Mesenchymal stem cell (in vitro differentiated cells and primary cell): ENCODE data around the gene GALNT18.

Experiments
- DNase-seq: peaks from one replicate; pipeline ENCODE4 v3.0.0-alpha.2; 2013
- H2AFZ ChIP-seq: one replicate; pipeline ENCODE4 v1.6.1; 2013; ENCODE audit warnings: low read depth, mild to moderate bottlenecking, control low read depth, inconsistent platforms, low read length, moderate library complexity
- H2AK5ac ChIP-seq: 2 replicates; pipeline ENCODE4 v1.6.1; 2013; ENCODE audit warnings: low read length, moderate library complexity, mild to moderate bottlenecking, inconsistent platforms; ENCODE audit not compliant: severe bottlenecking
- H2BK120ac ChIP-seq: one replicate; pipeline ENCODE4 v1.6.1; 2013; ENCODE audit warnings: low read depth, mild to moderate bottlenecking, inconsistent platforms, low read length, moderate library complexity
- H2BK12ac ChIP-seq, 2 experiments: one replicate each; pipeline ENCODE4 v1.6.1; 2013; ENCODE audit warnings: inconsistent platforms in 2 of 2, low read length in 2 of 2, mild to moderate bottlenecking in 2 of 2, moderate library complexity in 2 of 2, control low read depth in 1 of 2
- H2BK15ac ChIP-seq: one replicate; pipeline ENCODE4 v1.6.1; 2013; ENCODE audit warnings: mild to moderate bottlenecking, low read depth, inconsistent platforms; ENCODE audit not compliant: poor library complexity, severe bottlenecking
- H2BK5ac ChIP-seq: 2 replicates; pipeline ENCODE4 v1.6.1; 2013; ENCODE audit warnings: low read depth, mild to moderate bottlenecking, low read length, control low read depth, inconsistent platforms; ENCODE audit not compliant: poor library complexity, severe bottlenecking
- H3K14ac ChIP-seq, 2 experiments: one replicate each; pipeline ENCODE4 v1.6.1; 2013; ENCODE audit warnings: inconsistent platforms in 2 of 2, low read length in 2 of 2, control low read depth in 1 of 2, mild to moderate bottlenecking in 1 of 2, moderate library complexity in 1 of 2
- H3K18ac ChIP-seq, 2 experiments: one replicate each; pipeline ENCODE4 v1.6.1; 2013; ENCODE audit warnings: inconsistent platforms in 2 of 2, low read length in 2 of 2, control low read depth in 1 of 2, low read depth in 1 of 2, mild to moderate bottlenecking in 1 of 2
- H3K23ac ChIP-seq, 2 experiments: one replicate each; pipeline ENCODE4 v1.6.1; 2013; ENCODE audit warnings: inconsistent platforms in 2 of 2, low read length in 2 of 2, mild to moderate bottlenecking in 2 of 2, moderate library complexity in 2 of 2, control low read depth in 1 of 2
- H3K27ac ChIP-seq: 2 replicates; pipeline ENCODE4 v1.5.1; 2013; ENCODE audit warnings: mild to moderate bottlenecking, moderate library complexity, low read length, control low read depth, inconsistent platforms; ENCODE audit not compliant: poor library complexity, severe bottlenecking
- H3K27me3 ChIP-seq, 2 experiments: 2 replicates each; pipeline versions ENCODE4 v1.6.1 to v1.7.0; 2013; ENCODE audit warnings: low read length in 2 of 2, mild to moderate bottlenecking in 2 of 2, moderate library complexity in 2 of 2, control low read depth in 1 of 2, inconsistent platforms in 1 of 2; ENCODE audit not compliant: control insufficient read depth in 1 of 2, insufficient read depth in 1 of 2
- H3K36me3 ChIP-seq, 2 experiments: 2 replicates each; pipeline versions ENCODE4 v1.6.1 to v1.7.0; 2013; ENCODE audit warnings: low read length in 2 of 2, control low read depth in 1 of 2, inconsistent platforms in 1 of 2, low read depth in 1 of 2, mild to moderate bottlenecking in 1 of 2; ENCODE audit not compliant: insufficient read depth in 2 of 2, control insufficient read depth in 1 of 2
- H3K4ac ChIP-seq, 2 experiments: one replicate each; pipeline ENCODE4 v1.6.1; 2013; ENCODE audit warnings: inconsistent platforms in 2 of 2, low read length in 2 of 2, mild to moderate bottlenecking in 2 of 2, moderate library complexity in 2 of 2, control low read depth in 1 of 2, low read depth in 1 of 2
- H3K4me1 ChIP-seq: 2 replicates; pipeline ENCODE4 v1.6.1; 2013; ENCODE audit warnings: low read depth, low read length, control low read depth; ENCODE audit not compliant: control insufficient read depth, insufficient read depth
- H3K4me2 ChIP-seq: 2 replicates; pipeline ENCODE4 v1.6.1; 2013; ENCODE audit warnings: low read length, mild to moderate bottlenecking, inconsistent platforms; ENCODE audit not compliant: poor library complexity, severe bottlenecking
- H3K4me3 ChIP-seq, 2 experiments: 2 replicates each; pipeline versions ENCODE4 v1.5.1 to v1.7.0; 2013; ENCODE audit warnings: low read length in 2 of 2, mild to moderate bottlenecking in 2 of 2, control low read depth in 1 of 2, low read depth in 1 of 2; ENCODE audit not compliant: insufficient read depth in 1 of 2
- H3K79me1 ChIP-seq: replicated peaks from 2 replicates; pipeline ENCODE4 v1.6.1; 2013; ENCODE audit warnings: mild to moderate bottlenecking, control low read depth, low read length, inconsistent platforms; ENCODE audit not compliant: poor library complexity, severe bottlenecking
- H3K9ac ChIP-seq: 2 replicates; pipeline ENCODE4 v1.7.0; 2013; ENCODE audit warnings: mild to moderate bottlenecking, low read length, moderate library complexity
- H3K9me3 ChIP-seq: 2 replicates; pipeline ENCODE4 v1.7.0; 2013; ENCODE audit warnings: mild to moderate bottlenecking, low read length; ENCODE audit not compliant: control insufficient read depth
- H4K8ac ChIP-seq: one replicate; pipeline ENCODE4 v1.6.1; 2013; ENCODE audit warnings: inconsistent platforms, mild to moderate bottlenecking, low read length, moderate library complexity
- H4K91ac ChIP-seq: one replicate; pipeline ENCODE4 v1.6.1; 2013; ENCODE audit warnings: mild to moderate bottlenecking, low read length, inconsistent platforms
- WGBS: methylation state at CpG from one replicate; pipeline ENCODE4 v1.1.7; 2013; ENCODE audit warnings: mixed read lengths; 5-methylcytosine and 5-hydroxymethylcytosine counted together

Gene GALNT18

DNA sequence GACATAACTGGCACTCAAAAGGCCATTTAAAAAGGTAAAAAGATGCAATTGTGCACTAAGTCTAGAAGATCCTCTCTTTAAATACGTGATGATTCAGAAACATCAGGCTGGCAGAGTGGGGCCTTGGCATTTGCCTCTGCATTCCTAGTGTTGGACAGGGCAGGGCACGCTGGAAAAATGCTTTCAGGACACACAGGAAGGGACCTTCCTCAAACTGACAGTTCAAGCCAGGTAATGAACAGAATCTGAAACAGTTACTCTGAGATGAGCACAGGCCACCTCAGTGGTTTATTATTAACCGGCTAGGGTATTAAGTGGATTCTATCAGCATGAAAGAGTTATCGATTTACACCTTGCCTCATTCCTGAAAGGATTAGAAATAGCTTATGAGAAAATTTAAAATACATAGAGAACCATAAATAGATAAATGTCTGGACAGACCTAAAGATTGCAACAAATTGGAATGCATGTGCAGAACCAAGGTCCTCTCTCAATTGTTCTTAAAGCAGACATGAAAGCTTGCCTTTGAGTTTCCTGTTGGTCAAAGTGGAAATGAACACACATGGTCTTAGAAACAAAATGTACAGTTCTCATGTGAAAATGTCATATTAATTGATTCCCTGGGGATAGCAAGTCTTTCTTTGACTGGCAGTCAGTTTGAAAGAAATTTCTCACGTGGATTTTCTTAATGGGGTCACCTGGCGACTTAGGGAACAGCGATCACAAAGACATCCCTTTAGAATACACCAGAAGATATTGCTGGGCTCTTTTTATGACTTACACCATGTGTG lies 247.3 kb downstream of the GALNT18 start:
- Histone ChIP-seq H2BK5ac (no peak overlapping the region), H4K8ac (no peak overlapping the region), H3K4me2 (no peak overlapping the region), H3K18ac (no peak overlapping the region), H3K23ac (no peak overlapping the region), H3K9me3 (no peaks in the 10 kb centered on the region), H2BK12ac (no peak overlapping the region), H3K14ac (no peak overlapping the region), H3K36me3 (no peaks in the 10 kb centered on the region), H2BK15ac (no peak overlapping the region), H2AK5ac (no peak overlapping the region), H3K27ac (no peak overlapping the region), H3K4me1 (no peaks in the 10 kb centered on the region), H3K4ac (no peak overlapping the region), H3K27me3 (peaks cover 19 to 58% of the 10 kb centered on the region in 2 experiments), H3K9ac (no peak overlapping the region), H4K91ac (no peak overlapping the region), H3K79me1 (no peaks in the 10 kb centered on the region), H3K4me3 (no peak overlapping the region), H2AFZ (no peak overlapping the region), H2BK120ac (no peak overlapping the region)
- whole genome bisulfite sequencing, result 89% methylated on average over 6 of the region's 7 CpGs
- DNase-seq, result no peak

DNA sequence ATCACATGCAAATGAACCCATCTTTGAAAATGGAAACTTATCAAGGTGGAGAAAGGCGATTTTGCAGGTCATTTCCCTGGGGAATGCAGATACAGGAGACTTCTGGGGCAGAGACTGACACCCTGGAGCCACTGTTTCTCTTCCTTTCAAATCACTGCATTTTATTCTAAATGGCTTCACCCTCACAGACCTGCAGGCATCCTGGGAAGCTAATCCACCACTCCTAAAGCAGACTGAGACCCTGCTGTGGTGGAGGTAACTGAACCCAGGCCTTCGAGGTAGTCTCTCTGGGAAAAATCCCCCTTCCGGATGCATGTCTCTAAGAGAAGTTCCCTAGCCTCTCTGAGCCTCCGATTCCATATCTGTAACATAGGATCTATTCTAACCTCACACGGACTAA lies 247.9 kb downstream of the GALNT18 start:
- peaks cover 19 to 60% of the 10 kb centered on the region in 2 experiments for H3K27me3 ChIP-seq
- H2AFZ ChIP-seq, result no peak overlapping the region
- H3K9ac ChIP-seq, result no peak overlapping the region
- no peak overlapping the region for H2BK15ac ChIP-seq
- no peak overlapping the region for H3K4ac ChIP-seq
- H3K9me3 ChIP-seq, result no peaks in the 10 kb centered on the region
- H3K14ac ChIP-seq, result no peak overlapping the region
- H2BK5ac ChIP-seq, result no peak overlapping the region
- no peak overlapping the region for H2BK120ac ChIP-seq
- no peak overlapping the region for H2BK12ac ChIP-seq
- H3K23ac ChIP-seq, result no peak overlapping the region
- no peak overlapping the region for H4K8ac ChIP-seq
- H3K79me1 ChIP-seq, result no peaks in the 10 kb centered on the region
- WGBS, result 66% methylated on average over 5 of the region's 5 CpGs
- H4K91ac ChIP-seq, result no peak overlapping the region
- H2AK5ac ChIP-seq, result no peak overlapping the region
- DNase-seq, result no peak
- no peak overlapping the region for H3K4me3 ChIP-seq
- no peak overlapping the region for H3K18ac ChIP-seq
- no peaks in the 10 kb centered on the region for H3K36me3 ChIP-seq
- H3K4me2 ChIP-seq, result no peak overlapping the region
- no peak overlapping the region for H3K27ac ChIP-seq
- H3K4me1 ChIP-seq, result no peaks in the 10 kb centered on the region

DNA sequence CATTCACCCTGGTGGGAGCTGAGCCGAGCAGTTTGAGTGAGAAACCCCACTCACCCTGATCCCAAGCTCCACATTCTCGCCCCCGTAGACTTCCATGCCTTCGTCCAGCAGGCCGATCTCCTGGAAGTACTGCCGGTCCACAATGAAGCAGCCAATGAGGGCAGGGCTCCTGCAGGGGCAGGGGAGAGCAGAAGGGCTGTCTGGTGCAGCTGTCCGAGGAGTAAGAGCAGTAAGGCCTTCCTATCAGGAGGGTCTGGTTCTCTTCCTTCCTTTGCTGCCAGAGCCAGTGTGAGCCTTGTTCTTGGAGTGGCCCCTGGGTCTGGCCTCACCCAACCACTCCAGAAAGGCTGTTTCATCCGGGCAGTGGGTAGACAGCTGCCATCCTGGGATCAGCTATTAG lies 249.3 kb downstream of the GALNT18 start:
- no peak overlapping the region for H3K9ac ChIP-seq
- H3K18ac ChIP-seq, result no peak overlapping the region
- no peak overlapping the region for H2AFZ ChIP-seq
- no peak overlapping the region for H3K14ac ChIP-seq
- no peak overlapping the region for H3K4ac ChIP-seq
- H3K79me1 ChIP-seq, result no peaks in the 10 kb centered on the region
- 90% methylated on average over 8 of the region's 8 CpGs for WGBS
- H3K36me3 ChIP-seq, result no peaks in the 10 kb centered on the region
- H3K27ac ChIP-seq, result no peak overlapping the region
- no peak overlapping the region for H3K4me3 ChIP-seq
- H4K8ac ChIP-seq, result no peak overlapping the region
- H2AK5ac ChIP-seq, result no peak overlapping the region
- no peak overlapping the region for H2BK120ac ChIP-seq
- DNase-seq, result no peak
- no peak overlapping the region for H2BK5ac ChIP-seq
- H2BK12ac ChIP-seq, result no peak overlapping the region
- no peak overlapping the region for H3K23ac ChIP-seq
- H3K9me3 ChIP-seq, result peaks cover 10% of the 10 kb centered on the region
- H3K4me1 ChIP-seq, result no peaks in the 10 kb centered on the region
- no peak overlapping the region for H3K4me2 ChIP-seq
- peaks cover 13 to 46% of the 10 kb centered on the region in 2 experiments for H3K27me3 ChIP-seq
- no peak overlapping the region for H4K91ac ChIP-seq
- no peak overlapping the region for H2BK15ac ChIP-seq

DNA sequence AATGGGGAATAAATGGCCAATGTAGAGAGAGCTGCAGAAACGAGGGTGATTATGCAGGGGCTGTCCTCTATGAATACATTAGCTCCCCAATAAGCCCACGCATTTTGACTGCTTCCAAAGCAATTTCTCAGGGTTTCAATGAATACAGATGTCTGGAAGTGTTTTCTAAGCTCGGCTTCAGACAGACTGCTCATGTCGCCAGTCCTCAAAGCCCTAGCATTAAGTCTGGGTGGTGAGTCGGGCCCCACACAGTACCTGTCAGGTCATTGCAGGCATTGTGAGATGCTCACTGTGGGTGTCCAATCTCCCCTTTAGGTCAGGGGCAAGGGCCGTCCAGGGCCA lies 250.9 kb downstream of the GALNT18 start:
- Histone ChIP-seq H3K9me3 (peaks cover 14% of the 10 kb centered on the region), H4K91ac (no peak overlapping the region), H2BK12ac (no peak overlapping the region), H2BK5ac (no peak overlapping the region), H3K9ac (no peak overlapping the region), H2BK120ac (no peak overlapping the region), H3K4me3 (no peak overlapping the region), H3K4me1 (no peaks in the 10 kb centered on the region), H2AK5ac (no peak overlapping the region), H4K8ac (no peak overlapping the region), H2AFZ (no peak overlapping the region), H3K4ac (no peak overlapping the region), H2BK15ac (no peak overlapping the region), H3K27ac (no peak overlapping the region), H3K23ac (no peak overlapping the region), H3K27me3 (peaks cover 13 to 35% of the 10 kb centered on the region in 2 experiments), H3K14ac (no peak overlapping the region), H3K18ac (no peak overlapping the region), H3K36me3 (no peaks in the 10 kb centered on the region), H3K4me2 (no peak overlapping the region), H3K79me1 (no peaks in the 10 kb centered on the region)
- DNase-seq, result no peak
- 92% methylated on average over 6 of the region's 6 CpGs for WGBS
